Activated CD8-positive, alpha-beta memory T cell treated with anti-CD3 and anti-CD28 coated beads for 36 hours (primary cell): ENCODE results near the gene EPS8. TPM values are rescaled to one million over a fixed set of nuclear protein-coding genes. Genes with fewer than 3 reads are reported as not detected.

Source experiments
- CTCF ChIA-PET: fragments of 350-600 bp; sonication (Branson Sonifier 250); formaldehyde crosslinking; loops from one replicate; lab custom pipeline; 2021; ENCODE audit warnings: antibody characterized with exemption; lab: Charles Lee
- POLR2A ChIA-PET: fragments of 350-600 bp; sonication (Branson Sonifier 250); formaldehyde crosslinking; loops from one replicate; lab custom pipeline; 2021; ENCODE audit warnings: antibody characterized with exemption; lab: Charles Lee
- total RNA-seq, 2 experiments: library from RNA; stranded (reverse); gene quantifications; one replicate each; pipeline ENCODE4 v1.2.3, GENCODE V29; 2021

Gene EPS8
- total RNA-seq, 2 experiments from 2014 or later, result 0.65 to 1.2 TPM

GRCh38 chr12:15705606-15706005, 83.6 kb downstream of the EPS8 start:
- POLR2A ChIA-PET, result no interaction called here
- CTCF ChIA-PET, result no interaction called here

GRCh38 chr12:15702276-15702675, 86.9 kb downstream of the EPS8 start:
- ChIA-PET POLR2A (no interaction called here), CTCF (no interaction called here)

- ChIA-PET CTCF (no interaction called here), POLR2A (no interaction called here)
Observed at GRCh38 chr12:15701631-15702156, 87.5 kb downstream of the EPS8 start.

GRCh38 chr12:15701206-15701605, 88.0 kb downstream of the EPS8 start:
- ChIA-PET CTCF (no interaction called here), POLR2A (no interaction called here)

GRCh38 chr12:15700595-15700994, 88.6 kb downstream of the EPS8 start:
- POLR2A ChIA-PET, result no interaction called here
- CTCF ChIA-PET, result no interaction called here

- CTCF ChIA-PET, result no interaction called here
- POLR2A ChIA-PET, result no interaction called here
Observed at GRCh38 chr12:15699886-15700285, 89.3 kb downstream of the EPS8 start.

- CTCF ChIA-PET, result no interaction called here
- POLR2A ChIA-PET, result no interaction called here
Observed at GRCh38 chr12:15698377-15698871, 90.8 kb downstream of the EPS8 start.

GRCh38 chr12:15697201-15697600, 92.0 kb downstream of the EPS8 start:
- ChIA-PET CTCF (no interaction called here), POLR2A (no interaction called here)

- CTCF ChIA-PET, result interaction anchor here (1.0 kb wide), 1 partner anchor 20 kb away, joined by 3 read pairs; no protein-coding TSS in a partner anchor
- POLR2A ChIA-PET, result no interaction called here
Observed at GRCh38 chr12:15693228-15693911, 95.8 kb downstream of the EPS8 start.

GRCh38 chr12:15691388-15691787, 97.8 kb downstream of the EPS8 start:
- POLR2A ChIA-PET, result no interaction called here
- CTCF ChIA-PET, result no interaction called here

GRCh38 chr12:15690320-15690719, 98.9 kb downstream of the EPS8 start:
- ChIA-PET POLR2A (no interaction called here), CTCF (no interaction called here)

GRCh38 chr12:15689751-15690191, 99.4 kb downstream of the EPS8 start:
- CTCF ChIA-PET, result no interaction called here
- POLR2A ChIA-PET, result no interaction called here

- ChIA-PET CTCF (no interaction called here), POLR2A (no interaction called here)
Observed at GRCh38 chr12:15688838-15689625, 100.2 kb downstream of the EPS8 start.

- ChIA-PET POLR2A (no interaction called here), CTCF (no interaction called here)
Observed at GRCh38 chr12:15688202-15688736, 100.9 kb downstream of the EPS8 start.

- ChIA-PET POLR2A (no interaction called here), CTCF (no interaction called here)
Observed at GRCh38 chr12:15687583-15687982, 101.6 kb downstream of the EPS8 start.

GRCh38 chr12:15684896-15685658, 104.1 kb downstream of the EPS8 start:
- CTCF ChIA-PET, result no interaction called here

GRCh38 chr12:15682826-15683225, 106.4 kb downstream of the EPS8 start:
- ChIA-PET POLR2A (no interaction called here), CTCF (no interaction called here)

More at GRCh38 chr12:15684896-15685658, 104.1 kb downstream of the EPS8 start:
- POLR2A ChIA-PET, result no interaction called here

- ChIA-PET CTCF (no interaction called here), POLR2A (no interaction called here)
Observed at GRCh38 chr12:15679151-15679550, 110.0 kb downstream of the EPS8 start.

GRCh38 chr12:15677726-15678201, 111.4 kb downstream of the EPS8 start:
- ChIA-PET CTCF (no interaction called here), POLR2A (no interaction called here)
